Measurements from ENCODE around the gene LTO1.

DNA sequence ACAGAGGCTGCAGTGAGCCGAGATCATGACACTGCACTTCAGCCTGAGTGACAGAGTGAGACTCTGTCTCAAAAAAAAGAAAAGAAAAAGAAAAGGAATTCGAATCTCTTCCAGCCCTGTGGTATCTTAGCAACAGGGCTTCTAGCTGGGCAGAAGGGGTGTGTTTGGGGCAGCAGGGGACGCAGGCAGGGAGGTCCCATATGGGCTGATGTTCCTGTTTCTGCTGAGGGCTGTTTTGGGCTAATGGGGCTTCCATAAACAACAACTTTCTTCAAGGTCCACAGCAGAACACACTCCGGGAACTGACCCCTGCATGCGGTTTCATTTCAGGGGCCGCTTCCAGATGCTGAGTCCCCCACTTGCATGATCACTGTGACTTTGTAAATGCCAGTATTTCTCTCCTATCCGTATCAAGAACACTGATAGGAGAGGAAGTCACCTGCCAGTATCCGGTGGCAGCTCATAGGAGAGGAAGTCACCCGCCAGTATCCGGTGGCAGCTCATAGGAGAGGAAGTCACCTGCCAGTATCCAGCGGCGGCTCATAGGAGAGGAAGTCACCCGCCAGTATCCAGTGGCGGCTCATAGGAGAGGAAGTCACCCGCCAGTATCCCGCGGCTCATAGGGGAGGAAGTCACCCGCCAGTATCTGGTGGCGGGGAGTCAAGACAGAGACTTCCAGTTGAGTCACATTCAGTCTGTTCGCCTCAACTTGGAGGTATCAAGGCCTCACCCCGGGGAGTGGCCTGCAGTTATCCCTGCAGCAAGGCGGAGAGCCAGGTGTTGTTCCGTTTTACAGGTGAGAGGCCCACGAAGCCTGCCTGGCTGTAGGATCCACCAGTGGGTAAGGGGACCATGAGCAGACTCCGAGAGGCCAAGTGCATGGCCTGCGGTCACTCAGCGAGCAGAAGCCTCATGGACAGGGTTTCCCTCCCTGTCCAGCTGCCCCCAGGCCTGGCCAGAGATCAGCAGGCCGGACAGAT, 37.0 kb upstream of the LTO1 start:
- no peak for TF ChIP-seq GATA3 (IDR thresholded peaks at IDR 0.05; ENCODE audit: low read depth, low read length)
- TF ChIP-seq GATA2 (IDR thresholded peaks at IDR 0.05; ENCODE audit: low read depth, low read length) = no peak

All from SH-SY5Y (cell line).